ENCODE measurements around the gene MYOG. TPM values are rescaled to one million over a fixed set of nuclear protein-coding genes. Genes with fewer than 3 reads are reported as not detected.

The MYOG gene
- total RNA-seq, 1 donor from 2014 or later = not detected

DNA sequence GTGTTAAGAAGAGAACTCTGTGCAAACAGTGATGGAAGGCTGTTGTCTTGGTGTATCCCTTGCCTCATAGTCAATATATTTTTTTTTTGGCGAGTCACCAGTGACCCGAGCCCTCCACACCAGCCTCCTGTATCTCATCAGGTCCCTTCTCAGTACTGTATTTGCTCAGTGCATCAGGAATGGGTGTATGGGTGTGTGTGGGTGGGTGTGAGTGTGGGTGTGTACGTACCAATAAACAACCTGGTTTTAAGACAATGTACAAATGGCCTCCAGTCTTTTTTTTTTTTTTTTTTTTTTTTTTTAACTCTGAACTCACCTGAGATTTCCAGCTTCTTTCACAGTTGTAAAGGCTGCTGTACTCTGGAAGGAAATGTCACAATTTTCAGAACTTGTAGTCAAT is 7.3 kb downstream of the MYOG start:
- intact Hi-C loops (cut with DNase I) = no loop called here
- H3K4me1 ChIP-seq = no peaks in the 10 kb centered on the region
- no peak for DNase-seq (ENCODE audit: low spot score in 2 of 2)
- no peaks in the 10 kb centered on the region for H3K9me3 ChIP-seq
- no peaks in the 10 kb centered on the region for H3K27me3 ChIP-seq
- TF ChIP-seq, protein P1, sequence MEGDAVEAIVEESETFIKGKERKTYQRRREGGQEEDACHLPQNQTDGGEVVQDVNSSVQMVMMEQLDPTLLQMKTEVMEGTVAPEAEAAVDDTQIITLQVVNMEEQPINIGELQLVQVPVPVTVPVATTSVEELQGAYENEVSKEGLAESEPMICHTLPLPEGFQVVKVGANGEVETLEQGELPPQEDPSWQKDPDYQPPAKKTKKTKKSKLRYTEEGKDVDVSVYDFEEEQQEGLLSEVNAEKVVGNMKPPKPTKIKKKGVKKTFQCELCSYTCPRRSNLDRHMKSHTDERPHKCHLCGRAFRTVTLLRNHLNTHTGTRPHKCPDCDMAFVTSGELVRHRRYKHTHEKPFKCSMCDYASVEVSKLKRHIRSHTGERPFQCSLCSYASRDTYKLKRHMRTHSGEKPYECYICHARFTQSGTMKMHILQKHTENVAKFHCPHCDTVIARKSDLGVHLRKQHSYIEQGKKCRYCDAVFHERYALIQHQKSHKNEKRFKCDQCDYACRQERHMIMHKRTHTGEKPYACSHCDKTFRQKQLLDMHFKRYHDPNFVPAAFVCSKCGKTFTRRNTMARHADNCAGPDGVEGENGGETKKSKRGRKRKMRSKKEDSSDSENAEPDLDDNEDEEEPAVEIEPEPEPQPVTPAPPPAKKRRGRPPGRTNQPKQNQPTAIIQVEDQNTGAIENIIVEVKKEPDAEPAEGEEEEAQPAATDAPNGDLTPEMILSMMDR (IDR thresholded peaks at IDR 0.05) = no peak
- H3K27ac ChIP-seq = no peak overlapping the region
- H3K4me3 ChIP-seq = no peak overlapping the region
- no peaks in the 10 kb centered on the region for H3K36me3 ChIP-seq

DNA sequence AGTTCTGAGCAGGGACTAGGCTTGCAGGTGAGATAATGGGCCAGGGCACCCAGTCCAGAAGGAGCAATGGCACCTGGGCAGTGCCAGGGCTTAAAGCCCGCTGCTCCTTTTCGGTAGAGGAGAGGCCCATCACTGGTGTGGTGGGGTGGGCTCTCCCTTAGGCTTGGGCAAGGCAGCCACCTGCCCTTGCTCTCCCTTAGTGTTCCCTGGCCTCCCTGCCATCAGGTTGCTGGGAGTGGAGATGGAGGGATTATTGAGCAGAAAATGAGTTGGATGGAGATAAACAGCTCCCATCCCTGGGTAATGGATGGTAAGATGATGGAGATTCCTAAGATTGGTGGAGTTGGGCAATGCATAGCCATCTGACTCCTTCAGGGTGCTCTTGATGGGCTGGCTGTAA is 7.9 kb downstream of the MYOG start:
- no peaks in the 10 kb centered on the region for H3K36me3 ChIP-seq
- no peaks in the 10 kb centered on the region for H3K4me1 ChIP-seq
- H3K4me3 ChIP-seq = no peak overlapping the region
- DNase-seq (ENCODE audit: low spot score in 2 of 2) = no peak
- TF ChIP-seq, protein P1 (IDR thresholded peaks at IDR 0.05) = no peak
- no peaks in the 10 kb centered on the region for H3K9me3 ChIP-seq
- H3K27me3 ChIP-seq = no peaks in the 10 kb centered on the region
- intact Hi-C loops (cut with DNase I) = no loop called here
- no peak overlapping the region for H3K27ac ChIP-seq

DNA sequence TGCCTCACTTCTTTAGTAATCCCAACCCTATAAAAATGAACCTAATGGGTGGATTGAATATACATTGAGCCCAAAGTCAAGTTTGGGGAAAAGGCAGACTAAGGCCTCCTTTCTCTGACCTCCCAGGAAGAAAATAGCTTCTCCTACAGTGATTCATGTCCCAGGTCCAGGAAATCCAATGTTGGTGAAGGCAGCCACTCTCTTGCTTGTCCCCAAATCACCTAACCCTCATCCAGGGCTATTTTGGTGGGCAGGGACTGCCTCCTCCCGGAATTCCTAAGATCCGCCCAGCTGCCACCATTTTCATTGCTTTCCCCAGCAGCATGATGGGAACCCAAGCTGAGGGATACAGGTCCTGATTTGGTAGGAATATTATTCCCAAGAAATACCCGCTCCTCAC is 8.4 kb downstream of the MYOG start:
- DNase-seq (ENCODE audit: low spot score in 2 of 2) = no peak
- Histone ChIP-seq H3K27me3 (no peaks in the 10 kb centered on the region), H3K4me1 (no peaks in the 10 kb centered on the region), H3K36me3 (peaks cover 0 to 2% of the 10 kb centered on the region in 2 donors), H3K4me3 (no peak overlapping the region), H3K9me3 (no peaks in the 10 kb centered on the region), H3K27ac (no peak overlapping the region)
- intact Hi-C loops (cut with DNase I) = no loop called here
- TF ChIP-seq, protein P1 (IDR thresholded peaks at IDR 0.05) = no peak

DNA sequence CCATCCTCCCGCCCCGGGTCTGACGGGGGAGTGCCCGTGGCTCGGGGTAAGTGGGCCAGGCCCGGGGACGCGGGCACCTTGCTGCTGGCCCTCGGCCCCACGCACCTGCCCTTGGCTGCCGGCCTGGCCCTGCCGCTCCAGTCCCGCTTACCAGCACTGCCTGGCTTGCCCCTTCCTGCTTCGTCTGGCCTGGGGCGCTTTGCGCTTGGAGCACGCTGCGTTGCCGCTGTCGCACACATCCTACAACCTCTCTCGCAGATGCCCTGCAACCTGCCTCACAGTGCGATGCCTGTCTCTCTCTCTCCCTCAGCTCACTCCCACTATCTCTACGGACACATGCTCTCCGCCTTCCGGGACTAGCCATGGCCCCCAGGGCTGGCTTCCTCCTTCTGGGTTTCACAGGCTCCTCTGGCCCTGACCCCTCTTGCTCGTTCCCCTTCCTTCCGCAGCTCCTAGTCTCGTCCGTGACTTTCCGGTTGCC is 9.7 kb downstream of the MYOG start:
- Histone ChIP-seq H3K4me1 (no peaks in the 10 kb centered on the region), H3K27me3 (no peaks in the 10 kb centered on the region), H3K36me3 (peaks cover 0 to 10% of the 10 kb centered on the region in 2 donors), H3K4me3 (peak overlapping the region in 1 of 2 donors; percentile 50), H3K27ac (no peak overlapping the region), H3K9me3 (no peaks in the 10 kb centered on the region)
- intact Hi-C loops (cut with DNase I) = no loop called here
- no peak for DNase-seq (ENCODE audit: low spot score in 2 of 2)
- TF ChIP-seq, protein P1 (IDR thresholded peaks at IDR 0.05) = no peak

DNA sequence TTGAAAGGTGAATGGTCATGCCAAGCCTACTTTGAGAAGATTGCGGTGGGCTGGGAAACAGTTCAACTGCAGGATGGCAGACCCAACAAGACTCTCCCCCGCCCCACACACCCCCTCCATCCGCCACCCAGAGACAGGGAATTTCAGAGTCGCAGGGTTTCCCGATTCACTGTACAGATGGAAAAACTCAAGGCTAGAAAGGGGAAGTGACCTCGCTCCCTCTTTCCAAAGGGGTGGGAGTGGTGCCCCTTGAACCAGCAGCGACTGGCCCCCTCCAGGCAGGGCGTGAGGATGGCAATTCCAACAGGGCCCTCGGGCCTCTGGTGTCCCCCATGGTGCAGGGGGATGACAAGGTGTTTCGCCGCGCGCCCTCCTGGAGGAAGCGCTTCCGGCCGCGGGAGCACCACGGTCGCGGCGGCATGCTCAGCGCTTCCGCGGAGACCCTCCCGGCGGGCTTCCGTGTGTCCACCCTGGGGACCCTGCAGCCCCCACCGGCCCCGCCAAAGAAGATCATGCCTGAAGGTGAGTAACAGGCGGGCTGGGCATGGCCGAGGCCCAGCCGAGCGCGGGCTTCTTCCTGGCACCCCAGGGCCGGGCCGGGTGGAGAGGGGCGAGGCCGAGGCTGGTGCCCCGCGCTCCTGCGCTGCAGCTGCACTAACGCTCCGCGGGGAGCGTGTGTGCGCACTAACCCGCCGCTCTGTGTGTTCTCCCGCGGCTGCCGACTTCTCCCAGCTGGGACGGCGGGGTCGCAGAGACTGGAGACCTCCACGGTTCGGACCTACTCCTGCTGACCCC is 10.4 kb downstream of the MYOG start:
- no peak for DNase-seq (ENCODE audit: low spot score in 2 of 2)
- Histone ChIP-seq H3K4me1 (no peaks in the 10 kb centered on the region), H3K36me3 (peaks cover 0 to 10% of the 10 kb centered on the region in 2 donors), H3K27me3 (no peaks in the 10 kb centered on the region), H3K27ac (no peak overlapping the region), H3K9me3 (no peaks in the 10 kb centered on the region), H3K4me3 (peak overlapping the region in 1 of 2 donors; percentile 50)
- intact Hi-C loops (cut with DNase I) = no loop called here
- TF ChIP-seq, protein P1 (IDR thresholded peaks at IDR 0.05) = no peak

All from ascending aorta (tissue), 2 donors.